B cell (primary cell): ENCODE data around the gene ADAMTS14. TPM values are rescaled to one million over a fixed set of nuclear protein-coding genes. Genes with fewer than 3 reads are reported as not detected.

ENCODE experiments used
- ATAC-seq: fragments of 200-7000 bp; cut with Tn5 transposase; one replicate; pipeline ENCODE4 v1.10.0; 2021; ENCODE audit warnings: low read depth, mild to moderate bottlenecking, moderate number of reproducible peaks, moderate library complexity
- CTCF ChIA-PET: fragments of 350-600 bp; sonication (Branson Sonifier 250); formaldehyde crosslinking; loops from one replicate; lab custom pipeline; 2021; ENCODE audit warnings: antibody characterized with exemption, inconsistent platforms; lab: Charles Lee
- POLR2A ChIA-PET: fragments of 350-600 bp; sonication (Branson Sonifier 250); formaldehyde crosslinking; loops from one replicate; lab custom pipeline; 2021; ENCODE audit warnings: antibody characterized with exemption; lab: Charles Lee
- DNase-seq: peaks from one replicate; pipeline ENCODE4 v3.0.0; 2013
- H2AFZ ChIP-seq: 2 replicates; pipeline ENCODE4 v1.6.1; 2012; ENCODE audit warnings: mild to moderate bottlenecking, low read depth, low read length; ENCODE audit not compliant: insufficient read depth, poor library complexity, severe bottlenecking
- H3K27ac ChIP-seq, 2 donors: 1 replicate in 1 of 2; 2 replicates in 1 of 2; pipeline ENCODE4 v1.5.1; 2012 to 2013; ENCODE audit warnings: low read length in 2 of 2, mild to moderate bottlenecking in 2 of 2, moderate library complexity in 1 of 2
- H3K27me3 ChIP-seq, 4 experiments: fragments of 200-600 bp in 1 of 4; sonication (generic) in 1 of 4; replicated peaks in 1 of 4; 1 replicate in 2 of 4; 2 replicates in 2 of 4; pipeline versions ENCODE4 v1.6.1 to v1.7.0; 2013 to 2016; ENCODE audit warnings: low read length in 3 of 4, mild to moderate bottlenecking in 2 of 4, mixed read lengths in 1 of 4, moderate library complexity in 1 of 4; ENCODE audit not compliant: insufficient read depth in 4 of 4, control insufficient read depth in 3 of 4; ENCODE audit errors: control extremely low read depth in 1 of 4
- H3K36me3 ChIP-seq, 2 experiments: replicated peaks in 1 of 2; 1 replicate in 1 of 2; 2 replicates in 1 of 2; pipeline versions ENCODE4 v1.6.1 to v1.7.1; 2013; ENCODE audit warnings: low read length in 1 of 2; ENCODE audit not compliant: insufficient read depth in 2 of 2, control insufficient read depth in 1 of 2; ENCODE audit errors: control extremely low read depth in 1 of 2, extremely low read depth in 1 of 2
- H3K4me1 ChIP-seq, 2 donors: fragments of 200-600 bp in 1 of 2; sonication (generic) in 1 of 2; 1 replicate in 1 of 2; 2 replicates in 1 of 2; pipeline versions ENCODE4 v1.5.1 to v1.6.1; 2013 to 2017; ENCODE audit warnings: low read length in 2 of 2; ENCODE audit not compliant: control insufficient read depth in 2 of 2, insufficient read depth in 2 of 2
- H3K4me2 ChIP-seq: replicated peaks from 2 replicates; pipeline ENCODE3; 2012; ENCODE audit warnings: mild to moderate bottlenecking, low read depth, low read length; ENCODE audit not compliant: poor library complexity, severe bottlenecking
- H3K4me3 ChIP-seq, 5 experiments: fragments of 200-600 bp in 1 of 5; sonication (generic) in 1 of 5; 1 replicate in 3 of 5; 2 replicates in 2 of 5; pipeline versions ENCODE4 v1.5.1 to v1.7.0; 2011 to 2016; ENCODE audit warnings: low read length in 4 of 5, mild to moderate bottlenecking in 4 of 5, low read depth in 2 of 5, control low read depth in 1 of 5, moderate library complexity in 1 of 5; ENCODE audit not compliant: insufficient read depth in 1 of 5; ENCODE audit errors: control extremely low read depth in 1 of 5, extremely low read depth in 1 of 5
- H3K79me2 ChIP-seq: fragments of 200-600 bp; sonication (generic); one replicate; pipeline ENCODE4 v1.6.0; 2016; ENCODE audit warnings: low read length; ENCODE audit not compliant: control insufficient read depth, insufficient read depth
- H3K9ac ChIP-seq: fragments of 200-600 bp; sonication (generic); 2 replicates; pipeline ENCODE4 v1.6.1; 2017; ENCODE audit warnings: mild to moderate bottlenecking, low read length, moderate library complexity
- H3K9me3 ChIP-seq, 3 donors: one replicate each; pipeline versions ENCODE4 v1.6.1 to v1.7.1; 2013; ENCODE audit warnings: low read length in 2 of 3; ENCODE audit not compliant: control insufficient read depth in 2 of 3, insufficient read depth in 1 of 3; ENCODE audit errors: control extremely low read depth in 1 of 3
- H4K20me1 ChIP-seq: 2 replicates; pipeline ENCODE4 v1.6.0; 2012; ENCODE audit warnings: mild to moderate bottlenecking, low read length; ENCODE audit not compliant: insufficient read depth, control insufficient read depth, poor library complexity, severe bottlenecking
- H3K27ac Mint-ChIP-seq: one replicate; pipeline ENCODE4 v1.8.0; 2021; ENCODE audit warnings: mixed read lengths
- H3K27me3 Mint-ChIP-seq: one replicate; pipeline ENCODE4 v1.8.0; 2021; ENCODE audit warnings: mixed read lengths
- H3K4me1 Mint-ChIP-seq: one replicate; pipeline ENCODE4 v1.8.0; 2021; ENCODE audit warnings: mixed read lengths
- H3K4me3 Mint-ChIP-seq: one replicate; pipeline ENCODE4 v1.8.0; 2021; ENCODE audit warnings: mixed read lengths
- H3K9me3 Mint-ChIP-seq: one replicate; pipeline ENCODE4 v1.8.0; 2022; ENCODE audit warnings: mixed read lengths; ENCODE audit not compliant: insufficient read depth
- EZH2 ChIP-seq: IDR thresholded peaks from 2 replicates; pipeline ENCODE4 v1.6.1; 2012; ENCODE audit warnings: borderline replicate concordance, low read depth, mild to moderate bottlenecking, moderate library complexity, low read length; ENCODE audit not compliant: insufficient read depth, poor library complexity, severe bottlenecking
- WGBS: methylation state at CpG from one replicate; pipeline ENCODE4 v1.1.5; 2013; ENCODE audit warnings: missing lambda C conversion rate; ENCODE audit not compliant: insufficient coverage; 5-methylcytosine and 5-hydroxymethylcytosine counted together
- intact Hi-C: fragments of 100-400 bp; cut with micrococcal nuclease; formaldehyde crosslinking; loops from one replicate; pipeline ENCODE4 v1.10.0; 2022
- polyA plus RNA-seq: library from polyadenylated mRNA; depleted of rRNA; stranded (reverse); fragments of >200 nt; gene quantifications from 2 replicates; pipeline ENCODE4 v1.2.3, GENCODE V29; 2012
- total RNA-seq, 2 donors: library from RNA; stranded (reverse); fragments of 120-200 nt in 1 of 2; gene quantifications; 1 replicate in 1 of 2; 2 replicates in 1 of 2; pipeline versions ENCODE4 v1.2.3 to v1.2.4, GENCODE V29; 2013 to 2022
- TF ChIP-seq, protein P1 (sequence below): fragments of 200-600 bp; IDR thresholded peaks from one replicate; pipeline ENCODE4 v1.8.0; 2022; ENCODE audit warnings: antibody characterized with exemption, mild to moderate bottlenecking

The ADAMTS14 gene
- total and polyA plus RNA-seq, 2 donors (not counting 1 experiment from before 2014, with no cell fraction given) = not detected

DNA sequence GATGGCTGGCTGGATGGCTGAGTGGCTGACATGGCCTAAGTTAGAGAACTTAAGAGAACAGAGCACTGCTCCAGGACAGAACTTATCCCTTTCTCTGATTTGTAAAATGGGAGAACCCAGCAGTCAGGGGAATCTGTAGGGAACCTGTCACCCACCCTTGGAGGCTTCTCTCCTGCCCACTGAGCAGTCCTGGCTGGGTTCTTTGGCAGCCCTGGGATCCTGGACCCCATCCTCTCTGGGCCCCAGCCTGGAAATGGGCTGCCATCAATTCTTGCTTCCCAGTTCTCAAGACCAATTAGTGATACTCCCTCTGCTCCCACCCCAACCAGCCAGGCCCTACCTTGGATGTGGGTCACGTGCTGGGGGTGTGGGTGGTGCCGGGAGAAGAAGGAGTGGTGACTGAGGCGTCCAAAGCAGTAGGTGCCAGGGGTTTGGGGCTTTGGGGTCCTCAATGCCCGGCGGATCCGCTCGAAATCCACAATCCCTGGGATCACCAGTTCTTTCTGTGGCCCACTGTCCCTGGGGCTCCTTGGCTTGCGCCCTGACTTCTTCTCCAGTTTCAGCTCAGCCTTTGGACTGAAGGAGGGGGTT lies 109.2 kb downstream of the ADAMTS14 start:
- intact Hi-C loops = no loop called here
- no peak overlapping the region for H3K9ac ChIP-seq
- ChIA-PET POLR2A (no interaction called here), CTCF (no interaction called here)
- no peak overlapping the region for H2AFZ ChIP-seq
- peaks cover 0 to 4% (median 0%) of the 10 kb centered on the region in 4 experiments for H3K27me3 ChIP-seq
- TF ChIP-seq, protein P1, sequence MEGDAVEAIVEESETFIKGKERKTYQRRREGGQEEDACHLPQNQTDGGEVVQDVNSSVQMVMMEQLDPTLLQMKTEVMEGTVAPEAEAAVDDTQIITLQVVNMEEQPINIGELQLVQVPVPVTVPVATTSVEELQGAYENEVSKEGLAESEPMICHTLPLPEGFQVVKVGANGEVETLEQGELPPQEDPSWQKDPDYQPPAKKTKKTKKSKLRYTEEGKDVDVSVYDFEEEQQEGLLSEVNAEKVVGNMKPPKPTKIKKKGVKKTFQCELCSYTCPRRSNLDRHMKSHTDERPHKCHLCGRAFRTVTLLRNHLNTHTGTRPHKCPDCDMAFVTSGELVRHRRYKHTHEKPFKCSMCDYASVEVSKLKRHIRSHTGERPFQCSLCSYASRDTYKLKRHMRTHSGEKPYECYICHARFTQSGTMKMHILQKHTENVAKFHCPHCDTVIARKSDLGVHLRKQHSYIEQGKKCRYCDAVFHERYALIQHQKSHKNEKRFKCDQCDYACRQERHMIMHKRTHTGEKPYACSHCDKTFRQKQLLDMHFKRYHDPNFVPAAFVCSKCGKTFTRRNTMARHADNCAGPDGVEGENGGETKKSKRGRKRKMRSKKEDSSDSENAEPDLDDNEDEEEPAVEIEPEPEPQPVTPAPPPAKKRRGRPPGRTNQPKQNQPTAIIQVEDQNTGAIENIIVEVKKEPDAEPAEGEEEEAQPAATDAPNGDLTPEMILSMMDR = no peak
- no peaks in the 10 kb centered on the region for H3K27me3 Mint-ChIP-seq
- H3K4me3 ChIP-seq = no peak overlapping the region
- no peaks in the 10 kb centered on the region for H3K36me3 ChIP-seq
- DNase-seq (no peak), ATAC-seq (no peak)
- H3K27ac Mint-ChIP-seq = no peak overlapping the region
- no peaks in the 10 kb centered on the region for H3K79me2 ChIP-seq
- no peak overlapping the region for H3K4me3 Mint-ChIP-seq
- H3K4me1 Mint-ChIP-seq = no peaks in the 10 kb centered on the region
- H3K4me1 ChIP-seq = no peaks in the 10 kb centered on the region
- no peaks in the 10 kb centered on the region for H4K20me1 ChIP-seq
- no peak overlapping the region for H3K27ac ChIP-seq
- H3K4me2 ChIP-seq = no peak overlapping the region
- no peaks in the 10 kb centered on the region for H3K9me3 ChIP-seq
- WGBS = 97% methylated on average over 6 of the region's 8 CpGs
- H3K9me3 Mint-ChIP-seq = no peaks in the 10 kb centered on the region

DNA sequence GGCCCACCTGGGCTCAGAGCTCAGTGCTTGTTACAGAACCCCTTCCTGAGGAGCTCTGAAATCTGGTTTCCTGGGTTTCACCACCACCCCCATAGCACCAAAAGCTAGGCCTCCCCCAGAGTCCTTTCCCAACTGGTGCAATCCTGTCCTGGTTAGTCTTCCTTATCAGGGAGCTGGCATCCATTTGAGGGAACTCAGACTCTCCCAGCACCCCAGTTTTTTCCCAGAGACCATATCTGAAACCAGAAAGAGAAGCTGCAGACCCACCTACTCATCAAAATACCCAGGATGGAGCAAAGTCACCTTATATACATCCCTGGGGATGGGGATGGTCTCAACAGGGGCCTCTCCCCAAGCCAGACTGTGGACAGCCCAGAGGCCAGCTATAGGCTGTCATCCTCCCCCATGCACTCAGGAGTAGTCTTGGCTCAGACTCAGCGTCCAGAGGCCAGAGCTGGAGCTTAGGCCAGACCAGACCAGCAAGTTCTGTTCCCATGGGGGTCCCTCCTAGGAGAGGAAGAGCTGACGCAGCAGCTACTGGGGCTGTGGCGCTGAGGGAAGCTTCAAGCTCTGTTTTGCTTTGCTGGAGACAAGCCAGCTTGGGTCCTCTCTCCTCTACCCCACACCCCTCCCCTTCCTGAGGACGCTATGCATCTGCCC lies 109.9 kb downstream of the ADAMTS14 start:
- CTCF ChIA-PET = no interaction called here
- no peaks in the 10 kb centered on the region for H3K4me1 ChIP-seq
- H3K36me3 ChIP-seq = no peaks in the 10 kb centered on the region
- DNase-seq (no peak), ATAC-seq (no peak)
- intact Hi-C loops = no loop called here
- 27% methylated on average over 4 of the region's 4 CpGs for WGBS
- no peak overlapping the region for H3K27ac Mint-ChIP-seq
- H3K79me2 ChIP-seq = no peaks in the 10 kb centered on the region
- no peaks in the 10 kb centered on the region for H3K9me3 Mint-ChIP-seq
- POLR2A ChIA-PET = no interaction called here
- no peak overlapping the region for H3K9ac ChIP-seq
- H3K4me1 Mint-ChIP-seq = no peaks in the 10 kb centered on the region
- H3K9me3 ChIP-seq = no peaks in the 10 kb centered on the region
- H2AFZ ChIP-seq = no peak overlapping the region
- H3K27me3 ChIP-seq = peaks cover 0 to 4% (median 0%) of the 10 kb centered on the region in 4 experiments
- H4K20me1 ChIP-seq = no peaks in the 10 kb centered on the region
- no peak overlapping the region for H3K4me3 ChIP-seq
- no peak overlapping the region for H3K4me3 Mint-ChIP-seq
- H3K27me3 Mint-ChIP-seq = peaks cover 3% of the 10 kb centered on the region
- H3K4me2 ChIP-seq = no peak overlapping the region
- no peak for TF ChIP-seq EZH2
- TF ChIP-seq, protein P1 = no peak
- H3K27ac ChIP-seq = no peak overlapping the region
